GM12891 (cell line): ENCODE data around the gene JADE2.
A peak's percentile ranks its signal among the peaks of the same experiment; 100 is the strongest.
"Not testable (repeated sequence)": the region's sequence is repeated elsewhere in the genome, so short reads cannot be mapped to it uniquely, and the experiment has no call there.

Experiments
- DNase-seq: peaks from one replicate; pipeline ENCODE4 v3.0.0; 2011; ENCODE audit warnings: low spot score; ENCODE audit not compliant: insufficient read length
- FAIRE-seq: peaks from 2 replicates; lab custom pipeline; 2011; peaks lifted over from hg19 to GRCh38; lab: Jason Lieb, UNC
- PAX5 ChIP-seq: IDR thresholded peaks from 2 replicates; pipeline ENCODE4 v1.6.1; 2011; ENCODE audit warnings: low read length, moderate library complexity, mild to moderate bottlenecking; ENCODE audit not compliant: insufficient read depth, severe bottlenecking
- POLR2A ChIP-seq: IDR thresholded peaks from 2 replicates; pipeline ENCODE4 v1.6.1; 2011; ENCODE audit warnings: low read depth, low read length, control low read depth
- POLR2AphosphoS5 ChIP-seq: IDR thresholded peaks from 2 replicates; pipeline ENCODE4 v1.6.1; 2011; ENCODE audit warnings: low read depth, low read length, control low read depth
- POU2F2 ChIP-seq: IDR thresholded peaks from 2 replicates; pipeline ENCODE4 v1.6.1; 2011; ENCODE audit warnings: low read depth, mild to moderate bottlenecking, control low read depth, low read length, moderate library complexity
- SPI1 ChIP-seq: IDR thresholded peaks from 2 replicates; pipeline ENCODE4 v1.6.1; 2011; ENCODE audit warnings: low read depth, low read length, control low read depth
- TAF1 ChIP-seq: IDR thresholded peaks from 2 replicates; pipeline ENCODE4 v1.6.1; 2011; ENCODE audit warnings: low read depth, low read length, control low read depth

JADE2 gene

DNA sequence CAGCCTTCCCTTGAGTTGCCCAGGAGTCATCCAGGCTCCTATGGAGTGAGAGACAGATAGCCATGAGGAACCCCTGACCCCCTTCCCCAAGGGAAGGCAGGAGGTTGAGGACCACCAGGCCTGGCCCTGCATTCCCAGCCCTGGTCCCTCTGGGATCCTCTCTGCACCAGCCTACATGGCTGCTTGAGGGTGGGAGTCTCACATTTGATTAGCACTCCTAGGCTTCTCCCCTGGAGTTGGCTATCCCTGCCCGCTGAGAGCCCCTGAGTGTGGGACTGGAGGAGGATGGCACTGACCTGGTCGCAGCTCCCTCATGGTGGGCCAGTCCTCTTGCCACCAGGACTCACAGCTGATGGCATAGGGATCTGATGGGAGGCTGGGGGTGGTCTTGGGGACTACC lies 60.5 kb downstream of the JADE2 start:
- no peak for FAIRE-seq
- DNase-seq: no peak
- TF ChIP-seq PAX5 (no peak), SPI1 (no peak), TAF1 (no peak), POU2F2 (no peak), POLR2AphosphoS5 (no peak), POLR2A (no peak)

DNA sequence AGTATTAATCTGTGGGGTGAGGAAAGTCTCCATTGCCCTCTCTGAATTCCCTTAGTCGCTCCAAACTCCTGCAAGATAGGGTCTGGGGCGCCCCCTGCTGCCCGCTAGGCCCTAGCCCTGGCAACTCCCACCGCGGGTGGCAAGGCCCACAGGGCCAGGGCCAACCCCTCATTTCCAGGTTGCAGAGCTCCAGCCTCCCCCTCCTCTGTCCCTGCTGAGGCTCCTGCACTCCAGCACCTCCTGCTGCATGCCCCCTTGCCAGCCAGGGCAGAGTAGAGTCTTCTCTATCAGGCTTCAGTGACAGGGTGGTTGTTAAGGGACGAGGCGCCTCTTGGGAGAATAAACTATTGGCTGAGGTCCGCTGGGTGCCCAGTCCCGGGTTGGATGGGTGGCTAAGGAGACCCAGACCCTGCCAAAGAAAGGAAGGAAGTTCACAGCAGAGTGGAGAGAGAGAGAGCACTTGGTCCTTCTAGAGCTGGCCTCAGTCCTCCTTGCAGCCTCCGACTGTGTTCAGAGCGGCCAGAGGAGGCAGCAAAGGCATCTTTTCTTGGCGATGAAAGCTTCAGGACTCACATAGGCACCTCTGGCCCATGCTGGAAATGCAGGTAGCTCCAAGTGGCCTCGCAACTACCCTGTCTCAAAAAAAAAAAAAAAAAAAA lies 61.5 kb downstream of the JADE2 start:
- peak; percentile 68 for DNase-seq
- peak; percentile 81 for FAIRE-seq
- TF ChIP-seq POLR2A (no peak), SPI1 (no peak), POLR2AphosphoS5 (no peak), TAF1 (no peak), POU2F2 (no peak), PAX5 (no peak)

DNA sequence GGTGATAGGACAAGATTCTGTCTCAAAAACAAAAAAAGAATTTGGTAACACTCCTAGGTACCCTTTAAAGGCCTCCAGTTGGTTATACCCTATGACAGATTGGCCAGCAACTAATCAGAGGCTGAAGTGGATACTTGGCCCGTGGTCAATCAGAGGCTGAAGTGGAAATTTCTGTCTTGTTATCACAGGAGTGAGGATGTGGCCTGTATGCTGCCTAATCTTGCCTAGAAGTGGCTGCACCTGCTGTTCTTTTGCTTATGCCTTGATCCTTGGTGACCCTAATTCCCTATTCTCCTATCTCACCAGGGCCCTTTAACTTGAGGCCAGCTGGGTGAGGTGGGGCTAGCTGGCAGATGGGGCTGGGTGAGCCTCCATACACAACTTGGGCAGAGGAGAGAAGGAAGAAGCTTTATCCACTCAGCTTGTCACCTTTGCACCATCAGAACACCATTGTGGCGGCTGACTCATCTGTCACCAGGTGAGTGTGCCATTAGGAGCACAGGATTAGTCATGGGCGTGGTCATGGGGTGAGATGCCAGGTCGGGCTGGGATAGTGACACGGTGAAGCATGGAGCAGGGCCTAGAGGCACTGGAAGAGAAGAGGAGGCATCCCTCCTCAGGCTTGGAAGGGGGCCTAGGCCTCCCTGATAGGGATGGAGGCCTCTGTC lies 65.7 kb downstream of the JADE2 start:
- TF ChIP-seq SPI1 (no peak), TAF1 (no peak), POLR2A (no peak), PAX5 (no peak), POLR2AphosphoS5 (no peak), POU2F2 (no peak)
- DNase-seq (no peak), FAIRE-seq (peak; percentile 65)

GRCh38 chr5:134592141-134592746 lies 66.8 kb downstream of the JADE2 start:
- DNase-seq: no peak
- FAIRE-seq: peak; percentile 38
- TF ChIP-seq POLR2AphosphoS5: no peak
- no peak for TF ChIP-seq PAX5
- TF ChIP-seq SPI1: no peak
- no peak for TF ChIP-seq POU2F2
- TF ChIP-seq POLR2A: no peak
- TF ChIP-seq TAF1: no peak

GRCh38 chr5:134594336-134594735 lies 68.9 kb downstream of the JADE2 start:
- DNase-seq (no peak), FAIRE-seq (peak; percentile 52)
- TF ChIP-seq POLR2A (no peak), SPI1 (no peak), PAX5 (no peak), TAF1 (no peak), POU2F2 (no peak), POLR2AphosphoS5 (no peak)

- DNase-seq (no peak), FAIRE-seq (peak; percentile 58)
Observed at GRCh38 chr5:134594797-134595457, 69.5 kb downstream of the JADE2 start.

GRCh38 chr5:134595458-134595838 lies 70.0 kb downstream of the JADE2 start:
- DNase-seq: no peak

More at GRCh38 chr5:134594797-134595457, 69.5 kb downstream of the JADE2 start:
- TF ChIP-seq TAF1: no peak
- TF ChIP-seq PAX5: no peak
- TF ChIP-seq POU2F2: no peak
- no peak for TF ChIP-seq POLR2A
- TF ChIP-seq SPI1: 0 out of 2 replicates have a peak, but pooled peaks have one; percentile 4
- TF ChIP-seq POLR2AphosphoS5: no peak

GRCh38 chr5:134599820-134600219 lies 74.3 kb downstream of the JADE2 start:
- FAIRE-seq, DNase-seq: not testable (repeated sequence)

More at GRCh38 chr5:134595458-134595838, 70.0 kb downstream of the JADE2 start:
- no peak for TF ChIP-seq POU2F2
- no peak for TF ChIP-seq POLR2AphosphoS5
- TF ChIP-seq PAX5: no peak
- no peak for TF ChIP-seq POLR2A
- TF ChIP-seq TAF1: no peak
- no peak for TF ChIP-seq SPI1
- FAIRE-seq: no peak

DNA sequence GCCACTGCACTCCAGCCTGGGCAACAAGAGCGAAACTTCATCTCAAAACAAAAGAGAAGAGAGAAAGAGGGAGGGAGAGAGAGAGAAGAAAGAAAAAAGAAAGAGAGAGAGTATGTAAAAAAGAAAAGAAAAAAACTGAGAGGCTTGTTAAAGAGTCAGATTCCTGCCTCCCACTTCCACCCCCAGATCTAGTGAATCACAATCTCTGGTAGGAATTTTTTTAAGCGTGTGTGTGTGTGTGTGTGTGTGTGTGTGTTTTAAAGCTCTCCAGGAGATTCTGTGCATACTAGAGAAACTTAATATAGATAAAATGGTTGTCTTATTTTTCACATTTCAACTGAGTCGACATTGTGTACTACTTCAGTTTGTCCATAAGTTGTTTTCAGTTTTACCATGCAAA lies 75.1 kb downstream of the JADE2 start:
- no peak for DNase-seq
- TF ChIP-seq PAX5: no peak
- FAIRE-seq: no peak
